Sigmoid colon (tissue), 4 donors: ENCODE measurements around the gene FANCE.

ENCODE experiments used
- EP300 ChIP-seq, 4 donors: sonication (generic); formaldehyde crosslinking; IDR thresholded peaks; one replicate each; pipeline ENCODE4 v1.6.1; 2017; ENCODE audit warnings: antibody characterized with exemption in 4 of 4
- POLR2A ChIP-seq, 2 donors: fragments of 450-650 bp; IDR thresholded peaks; one replicate each; pipeline ENCODE4 v1.6.1; 2016; ENCODE audit warnings: antibody characterized with exemption in 2 of 2, mild to moderate bottlenecking in 2 of 2, moderate library complexity in 2 of 2
- POLR2AphosphoS5 ChIP-seq, 4 donors: sonication (generic); formaldehyde crosslinking; IDR thresholded peaks; one replicate each; pipeline ENCODE4 v1.6.1; 2017; ENCODE audit warnings: antibody characterized with exemption in 4 of 4

GRCh38 chr6:35427435-35427834, 24.7 kb upstream of the FANCE start:
- TF ChIP-seq POLR2AphosphoS5 (IDR thresholded peaks at IDR 0.05) (no peak), POLR2A (IDR thresholded peaks at IDR 0.05) (no peak), EP300 (IDR thresholded peaks at IDR 0.05) (no peak)
